HCT116 (cell line): ENCODE results near the gene USO1.

Experiments
- POLR2A ChIP-seq: IDR thresholded peaks from 2 replicates; pipeline ENCODE4 v1.7.0; 2011; ENCODE audit warnings: borderline replicate concordance; ENCODE audit not compliant: insufficient read depth, insufficient read length; ENCODE audit errors: extremely low read depth
- SRF ChIP-seq: IDR thresholded peaks from 2 replicates; pipeline ENCODE4 v1.6.1; 2012; ENCODE audit warnings: low read depth

DNA sequence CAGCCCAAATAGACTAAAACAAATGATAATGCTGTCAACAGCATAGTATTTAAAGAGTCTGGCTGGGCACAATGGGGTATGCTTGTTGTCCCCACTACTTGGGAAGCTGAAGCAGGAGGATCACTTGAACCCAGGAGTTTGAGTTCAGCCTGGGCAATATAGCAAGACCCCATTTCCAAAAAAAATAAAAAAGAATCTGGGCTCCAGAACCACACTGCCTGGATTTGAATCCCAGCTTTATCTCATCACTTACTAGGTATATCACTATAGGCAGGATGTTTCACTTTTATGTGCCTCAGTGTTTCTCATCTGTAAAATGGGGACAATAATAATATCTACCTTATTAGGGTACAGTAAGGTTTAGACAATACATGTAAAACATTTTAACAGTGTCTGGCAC is 45.9 kb upstream of the USO1 start:
- TF ChIP-seq POLR2A (no peak), SRF (no peak)
